HG02678 (cell line): ENCODE data around the gene CDHR1.
"Not testable (repeated sequence)": the region's sequence is repeated elsewhere in the genome, so short reads cannot be mapped to it uniquely, and the experiment has no call there.

Experiments used
- ATAC-seq: cut with Tn5 transposase; IDR thresholded peaks from one replicate; pipeline ENCODE4 v1.9.1; 2021; ENCODE audit warnings: mild to moderate bottlenecking, moderate library complexity; ENCODE audit not compliant: unreplicated experiment

The CDHR1 gene

GRCh38 chr10:84194424-84195043 lies at the start of gene CDHR1:
Gene CDHR1, plus strand, starts transcription at chr10:84194537. Its CDS starts 224 bp downstream, at chr10:84194761.
- peak; percentile 81 for ATAC-seq

- ATAC-seq = no peak
These were observed 47.0 kb upstream of the CDHR1 start for GRCh38 chr10:84147347-84147746.

DNA sequence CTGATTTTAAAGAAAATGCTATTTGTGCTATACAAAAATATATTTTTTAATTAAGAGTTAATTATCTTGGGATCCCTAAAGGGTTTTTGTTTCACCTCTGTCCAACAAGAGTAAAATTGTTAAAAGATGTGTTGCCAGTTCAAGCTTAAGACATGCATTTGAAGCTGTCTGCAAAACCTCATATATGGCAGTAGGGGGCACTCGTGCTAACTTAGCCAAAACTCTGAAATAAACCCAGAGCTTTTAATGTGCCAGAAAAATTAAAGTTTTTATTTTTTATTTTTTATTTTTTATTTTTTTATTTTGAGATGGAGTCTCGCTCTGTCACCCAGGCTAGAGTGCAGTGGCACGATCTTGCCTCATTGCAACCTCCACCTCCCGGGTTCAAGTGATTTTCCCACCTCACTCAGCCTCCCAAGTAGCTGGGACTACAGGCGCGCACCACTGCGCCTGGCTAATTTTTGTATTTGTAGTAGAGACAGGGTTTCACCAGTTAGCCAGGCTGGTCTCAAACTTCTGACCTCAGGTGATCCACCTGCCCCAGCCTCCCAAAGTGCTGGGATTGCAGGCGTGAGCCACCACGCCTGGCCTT lies 46.2 kb upstream of the CDHR1 start:
- not testable (repeated sequence) for ATAC-seq

DNA sequence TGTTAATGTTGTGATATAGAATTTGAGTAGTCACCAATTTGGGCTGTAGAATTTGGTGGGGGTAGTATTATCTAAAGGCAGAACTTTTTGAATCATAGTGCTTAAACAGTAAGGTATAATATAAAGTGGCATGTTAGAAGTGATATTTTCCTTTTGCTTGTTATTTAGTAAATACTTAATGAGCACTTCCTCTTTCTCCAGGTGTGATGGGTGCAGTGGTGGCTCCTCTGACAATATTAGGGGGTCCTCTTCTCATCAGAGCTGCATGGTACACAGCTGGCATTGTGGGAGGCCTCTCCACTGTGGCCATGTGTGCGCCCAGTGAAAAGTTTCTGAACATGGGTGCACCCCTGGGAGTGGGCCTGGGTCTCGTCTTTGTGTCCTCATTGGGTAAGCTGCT lies 44.5 kb upstream of the CDHR1 start:
- ATAC-seq = no peak

- no peak for ATAC-seq
These were observed 41.6 kb upstream of the CDHR1 start for GRCh38 chr10:84152769-84153168.

DNA sequence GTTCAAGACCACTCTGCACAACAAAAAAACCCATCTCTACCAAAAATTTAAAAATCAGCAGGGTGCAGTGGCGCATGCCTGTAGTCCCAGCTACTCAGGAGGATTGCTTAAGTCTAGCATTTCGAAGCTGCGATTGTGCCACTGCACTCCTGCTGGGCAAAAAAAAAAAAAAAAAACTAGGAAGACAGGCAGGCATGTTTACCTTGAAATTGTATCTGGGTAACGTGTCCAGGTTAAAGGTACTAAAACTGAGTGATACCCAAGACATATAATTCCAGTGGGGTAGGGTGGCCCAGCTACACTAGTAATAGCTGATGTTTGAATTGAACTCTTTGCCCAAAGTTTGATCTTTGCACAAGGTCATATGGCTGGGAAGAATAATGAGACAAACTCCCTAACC lies 38.8 kb upstream of the CDHR1 start:
- ATAC-seq = no peak

DNA sequence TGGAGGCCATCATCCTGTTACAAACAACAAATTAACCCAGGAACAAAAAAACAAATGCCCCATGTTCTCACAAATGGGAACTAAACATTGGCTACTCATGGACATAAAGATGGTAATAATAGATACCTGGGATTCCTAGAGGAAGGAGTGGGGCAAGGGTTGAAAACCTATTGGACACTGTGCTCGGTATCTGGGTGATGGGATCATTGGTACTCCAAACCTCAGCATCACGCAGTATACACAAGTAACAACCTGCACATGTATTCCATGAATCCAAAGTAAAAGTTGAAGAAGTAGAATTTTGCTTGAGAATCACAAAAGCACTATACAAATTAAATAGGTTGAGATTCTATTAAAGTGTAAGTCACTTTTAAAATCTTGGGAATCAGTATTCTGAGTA lies 38.3 kb upstream of the CDHR1 start:
- ATAC-seq = no peak

- ATAC-seq = no peak
These were observed 37.6 kb upstream of the CDHR1 start for GRCh38 chr10:84156768-84157167.

- no peak for ATAC-seq
These were observed 36.3 kb upstream of the CDHR1 start for GRCh38 chr10:84158061-84158460.

- ATAC-seq = no peak
These were observed 35.8 kb upstream of the CDHR1 start for GRCh38 chr10:84158550-84158949.

DNA sequence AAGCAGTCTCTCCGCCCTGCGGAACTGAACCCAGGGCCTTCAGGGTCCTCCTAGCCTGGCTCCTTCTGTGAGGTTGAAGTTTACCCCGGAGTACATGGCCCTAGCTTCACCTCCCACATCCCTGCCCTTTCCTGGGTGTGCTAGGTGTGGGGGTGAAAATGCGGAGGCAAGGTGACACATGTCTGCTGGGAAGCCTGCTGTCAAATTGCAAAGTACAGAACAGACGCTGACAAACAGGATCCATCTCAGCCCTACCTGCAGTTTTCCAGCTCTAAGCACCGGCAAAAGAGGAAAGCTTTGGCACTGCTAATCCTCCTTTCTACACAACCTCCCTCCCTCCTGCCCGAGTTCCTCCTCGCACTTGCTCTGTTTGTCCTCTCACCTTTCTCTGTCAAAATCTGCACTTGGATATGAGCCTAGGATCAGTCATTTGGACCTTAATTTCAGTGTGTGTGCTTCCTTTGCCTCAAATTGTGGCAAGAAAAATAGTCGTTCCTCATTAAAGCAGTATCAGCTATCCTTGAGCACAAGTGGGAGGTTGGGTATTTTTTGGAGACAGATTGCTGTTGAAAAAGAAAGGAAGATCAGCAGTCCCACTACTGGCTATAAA lies 35.2 kb upstream of the CDHR1 start:
- ATAC-seq = no peak

DNA sequence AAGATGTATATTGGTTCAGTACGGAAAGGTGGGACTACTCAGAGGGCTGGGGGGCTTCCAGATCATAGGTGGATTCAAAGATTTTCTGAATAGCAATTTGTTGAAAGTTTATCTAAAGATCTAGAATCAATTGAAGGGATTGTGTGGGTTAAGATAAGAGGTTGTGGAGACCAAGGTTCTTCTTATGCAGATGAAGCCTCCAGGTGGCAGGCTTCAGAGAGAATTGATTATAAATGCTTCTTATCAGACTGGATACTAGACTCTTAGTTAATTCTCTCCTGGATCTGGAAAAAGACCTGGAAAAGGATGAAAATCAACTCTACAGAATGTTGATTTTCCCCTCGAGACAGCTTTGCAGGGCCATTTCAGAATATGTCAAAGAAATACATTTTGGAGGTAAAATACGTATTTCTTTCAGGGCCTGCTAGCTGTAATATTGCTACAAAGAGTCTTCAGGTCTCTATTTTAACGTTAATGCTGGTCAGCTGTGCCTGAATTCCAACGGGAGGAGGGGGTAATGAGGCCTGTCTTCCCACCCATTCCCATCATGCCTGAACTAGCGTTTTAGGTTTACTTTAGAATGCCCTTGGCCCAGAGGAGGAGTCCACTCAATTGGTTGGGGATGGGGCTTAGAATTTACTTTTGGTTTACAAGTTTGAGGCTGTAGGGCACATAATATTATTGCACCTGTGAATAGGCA lies 33.5 kb upstream of the CDHR1 start:
- ATAC-seq = no peak

GRCh38 chr10:84163996-84164395 lies 30.3 kb upstream of the CDHR1 start:
- no peak for ATAC-seq

DNA sequence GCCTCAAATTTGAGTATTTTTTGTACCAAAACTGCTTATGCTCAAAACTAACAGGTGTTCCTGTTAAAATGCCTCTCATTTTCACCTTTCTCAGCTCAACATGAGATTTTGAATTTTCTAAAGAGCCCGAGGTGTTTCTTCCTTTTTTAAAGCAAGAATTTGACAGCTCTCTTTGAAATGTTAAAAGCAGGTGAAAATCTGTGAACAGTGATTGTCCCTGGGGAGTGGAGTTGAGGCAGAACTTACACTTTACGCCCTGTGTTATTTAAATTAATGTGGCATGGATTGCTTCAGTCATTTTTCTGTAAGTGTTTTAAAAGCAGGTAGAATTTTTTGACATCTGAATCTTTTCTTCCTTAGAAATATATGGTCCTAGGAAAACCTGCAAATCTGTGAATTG lies 29.9 kb upstream of the CDHR1 start:
- no peak for ATAC-seq

- ATAC-seq = peak; percentile 58
These were observed 27.6 kb upstream of the CDHR1 start for GRCh38 chr10:84166620-84167288.

DNA sequence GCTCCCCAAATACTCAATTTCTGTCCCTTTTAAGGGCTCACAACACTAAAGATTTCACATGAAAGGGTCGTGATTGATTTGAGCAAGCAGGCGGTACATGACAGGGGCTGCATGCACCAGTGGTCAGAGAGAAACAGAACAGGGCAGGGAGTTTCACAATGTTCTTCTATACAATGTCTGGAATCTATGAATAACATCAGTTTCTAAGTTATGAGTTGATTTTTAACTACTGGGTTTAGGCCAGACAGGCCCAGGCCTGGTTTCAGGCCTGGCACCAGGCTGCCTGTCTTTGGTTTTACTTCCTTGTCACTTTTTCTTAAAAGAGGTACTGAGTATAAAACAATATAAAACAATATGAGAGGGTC lies 27.1 kb upstream of the CDHR1 start:
- ATAC-seq = peak; percentile 18

DNA sequence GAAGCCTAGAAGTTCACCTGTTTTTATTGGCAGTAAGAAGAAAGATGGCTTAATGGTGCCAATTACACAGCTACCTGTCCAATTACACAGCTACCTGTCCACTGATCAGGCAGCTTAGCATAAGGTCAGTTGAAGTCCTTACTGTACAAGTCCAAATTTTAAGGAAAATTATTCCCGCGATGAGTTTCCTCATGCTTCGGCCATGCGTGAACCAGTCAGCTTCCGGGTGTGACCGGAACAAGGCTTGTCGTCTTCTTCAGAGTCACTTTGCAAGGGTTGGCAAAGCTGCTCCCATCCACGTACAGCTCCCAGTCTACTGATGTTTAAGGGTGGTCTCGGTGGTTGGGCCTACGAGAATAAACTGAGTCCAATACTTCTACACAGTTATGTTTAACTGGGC lies 26.0 kb upstream of the CDHR1 start:
- ATAC-seq = not testable (repeated sequence)

GRCh38 chr10:84171237-84171636 lies 23.1 kb upstream of the CDHR1 start:
- not testable (repeated sequence) for ATAC-seq

- peak; percentile 27 for ATAC-seq
These were observed 22.5 kb upstream of the CDHR1 start for GRCh38 chr10:84171700-84172466.

- peak; percentile 48 for ATAC-seq
These were observed 21.6 kb upstream of the CDHR1 start for GRCh38 chr10:84172467-84173356.
